H1 (cell line): Measurements from ENCODE around the gene UVRAG. TPM values are rescaled to one million over a fixed set of nuclear protein-coding genes. Genes with fewer than 3 reads are reported as not detected.

Source experiments
- CTCF ChIA-PET: fragments of 300-600 bp; sonication (Branson Sonifier 250); formaldehyde crosslinking; loops from one replicate; lab custom pipeline; 2021; ENCODE audit not compliant: partially characterized antibody; lab: Charles Lee
- POLR2A ChIA-PET: fragments of 300-600 bp; sonication (Branson Sonifier 250); formaldehyde crosslinking; loops from one replicate; lab custom pipeline; 2021; ENCODE audit warnings: inconsistent platforms; ENCODE audit not compliant: partially characterized antibody; lab: Charles Lee
- DNase-seq, 2 experiments: peaks; one replicate each; pipeline versions ENCODE4 v3.0.0 to v3.0.0-alpha.2; 2010 to 2022; ENCODE audit warnings: low spot score in 2 of 2, low read depth in 1 of 2, mixed read lengths in 1 of 2
- FAIRE-seq: peaks from 2 replicates; lab custom pipeline; 2011; peaks lifted over from hg19 to GRCh38; lab: Jason Lieb, UNC
- H2AFZ ChIP-seq: 2 replicates; pipeline ENCODE4 v1.8.1; 2012; ENCODE audit warnings: low read length, inconsistent platforms
- H2AK5ac ChIP-seq: 2 replicates; pipeline ENCODE4 v1.6.1; 2013; ENCODE audit warnings: low read depth, low read length
- H2BK120ac ChIP-seq: replicated peaks from 2 replicates; pipeline ENCODE3; 2013; ENCODE audit warnings: low read depth, low read length, inconsistent platforms
- H2BK12ac ChIP-seq: 2 replicates; pipeline ENCODE4 v1.6.1; 2013; ENCODE audit warnings: low read depth, low read length
- H2BK15ac ChIP-seq: 2 replicates; pipeline ENCODE4 v1.6.1; 2013; ENCODE audit warnings: low read length
- H2BK20ac ChIP-seq: 2 replicates; pipeline ENCODE4 v1.6.1; 2013; ENCODE audit warnings: low read length
- H2BK5ac ChIP-seq: 2 replicates; pipeline ENCODE4 v1.6.1; 2013; ENCODE audit warnings: low read depth, low read length
- H3K14ac ChIP-seq: 2 replicates; pipeline ENCODE4 v1.6.1; 2013; ENCODE audit warnings: inconsistent platforms; ENCODE audit not compliant: insufficient read length
- H3K18ac ChIP-seq: 2 replicates; pipeline ENCODE4 v1.6.1; 2013; ENCODE audit warnings: low read length; ENCODE audit errors: extremely low read depth
- H3K23ac ChIP-seq: 2 replicates; pipeline ENCODE4 v1.6.1; 2013; ENCODE audit warnings: inconsistent platforms; ENCODE audit not compliant: insufficient read length
- H3K23me2 ChIP-seq: 2 replicates; pipeline ENCODE4 v1.6.1; 2013; ENCODE audit warnings: low read depth, low read length
- H3K27ac ChIP-seq: 2 replicates; pipeline ENCODE4 v1.6.1; 2011; ENCODE audit warnings: low read depth, low read length, inconsistent platforms
- H3K27me3 ChIP-seq, 4 experiments: replicated peaks in 1 of 4; 1 replicate in 1 of 4; 2 replicates in 3 of 4; pipeline versions ENCODE4 v1.6.1 to v1.8.1; 2011 to 2013; ENCODE audit warnings: low read length in 3 of 4, mild to moderate bottlenecking in 3 of 4, inconsistent platforms in 2 of 4, mixed read lengths in 2 of 4, moderate library complexity in 1 of 4; ENCODE audit not compliant: control insufficient read depth in 3 of 4, insufficient read depth in 3 of 4; ENCODE audit errors: extremely low read depth in 1 of 4
- H3K36me3 ChIP-seq, 4 experiments: 2 replicates each; pipeline versions ENCODE4 v1.6.1 to v1.8.1; 2011 to 2013; ENCODE audit warnings: mild to moderate bottlenecking in 4 of 4, low read length in 3 of 4, moderate library complexity in 2 of 4, control low read depth in 1 of 4, inconsistent platforms in 1 of 4; ENCODE audit not compliant: insufficient read depth in 4 of 4, control insufficient read depth in 2 of 4
- H3K4ac ChIP-seq: replicated peaks from 2 replicates; pipeline ENCODE3; 2013; ENCODE audit warnings: low read length, low read depth, mixed read lengths, inconsistent platforms; ENCODE audit not compliant: insufficient read length
- H3K4me1 ChIP-seq, 4 experiments: replicated peaks in 1 of 4; 1 replicate in 1 of 4; 2 replicates in 3 of 4; pipeline versions ENCODE4 v1.6.1 to v1.8.1; 2011 to 2013; ENCODE audit warnings: low read length in 3 of 4, inconsistent platforms in 2 of 4, mixed read lengths in 1 of 4; ENCODE audit not compliant: insufficient read depth in 4 of 4, control insufficient read depth in 3 of 4
- H3K4me2 ChIP-seq, 2 experiments: 2 replicates each; pipeline versions ENCODE4 v1.6.1 to v1.8.1; 2011 to 2013; ENCODE audit warnings: low read depth in 2 of 2, low read length in 2 of 2, control low read depth in 1 of 2, inconsistent platforms in 1 of 2, mild to moderate bottlenecking in 1 of 2; ENCODE audit not compliant: insufficient read depth in 1 of 2
- H3K4me3 ChIP-seq, 4 experiments: fragments of 200-600, 300-600 bp in 1 of 4; sonication (generic), shearing (Covaris generic), sonication (Bioruptor Twin) in 1 of 4; 2 replicates each; pipeline versions ENCODE4 v1.5.1 to v1.8.1; 2011 to 2016; ENCODE audit warnings: low read length in 4 of 4, low read depth in 3 of 4, control low read depth in 2 of 4, inconsistent platforms in 2 of 4, mild to moderate bottlenecking in 2 of 4, mixed read lengths in 1 of 4, moderate library complexity in 1 of 4; ENCODE audit not compliant: insufficient read depth in 2 of 4; ENCODE audit errors: extremely low read depth in 1 of 4
- H3K56ac ChIP-seq: replicated peaks from 2 replicates; pipeline ENCODE3; 2013; ENCODE audit warnings: low read depth, mild to moderate bottlenecking, mixed read lengths, low read length, inconsistent platforms; ENCODE audit not compliant: insufficient read length
- H3K79me1 ChIP-seq: 2 replicates; pipeline ENCODE4 v1.6.1; 2013; ENCODE audit warnings: low read depth, low read length, control low read depth
- H3K79me2 ChIP-seq, 2 experiments: 2 replicates each; pipeline versions ENCODE4 v1.6.1 to v1.8.1; 2012 to 2013; ENCODE audit warnings: low read length in 2 of 2, mild to moderate bottlenecking in 2 of 2, inconsistent platforms in 1 of 2; ENCODE audit not compliant: insufficient read depth in 2 of 2, control insufficient read depth in 1 of 2
- H3K9ac ChIP-seq, 4 experiments: replicated peaks in 1 of 4; 1 replicate in 1 of 4; 2 replicates in 3 of 4; pipeline versions ENCODE4 v1.6.1 to v1.8.1; 2011 to 2013; ENCODE audit warnings: low read depth in 3 of 4, low read length in 3 of 4, control low read depth in 2 of 4, mild to moderate bottlenecking in 2 of 4, moderate library complexity in 2 of 4, inconsistent platforms in 1 of 4; ENCODE audit errors: extremely low read depth in 1 of 4
- H3K9me3 ChIP-seq, 2 experiments: 2 replicates each; pipeline versions ENCODE4 v1.6.1 to v1.8.1; 2012 to 2013; ENCODE audit warnings: mild to moderate bottlenecking in 2 of 2, moderate library complexity in 2 of 2, control low read depth in 1 of 2, inconsistent platforms in 1 of 2, low read depth in 1 of 2, low read length in 1 of 2, mixed read lengths in 1 of 2; ENCODE audit not compliant: insufficient read depth in 2 of 2
- H4K20me1 ChIP-seq, 2 experiments: replicated peaks in 1 of 2; 2 replicates each; pipeline versions ENCODE3 to v1.8.1; 2011 to 2013; ENCODE audit warnings: inconsistent platforms in 2 of 2, low read length in 2 of 2, mild to moderate bottlenecking in 1 of 2; ENCODE audit not compliant: insufficient read depth in 2 of 2, control insufficient read depth in 1 of 2
- H4K5ac ChIP-seq: 2 replicates; pipeline ENCODE4 v1.6.1; 2013; ENCODE audit warnings: low read length, low read depth, mixed read lengths, inconsistent platforms; ENCODE audit not compliant: insufficient read length
- H4K8ac ChIP-seq: 2 replicates; pipeline ENCODE4 v1.8.0; 2013; ENCODE audit warnings: mild to moderate bottlenecking, moderate library complexity, low read length, inconsistent platforms; ENCODE audit not compliant: insufficient read depth; ENCODE audit errors: extremely low read depth
- H4K91ac ChIP-seq: replicated peaks from 2 replicates; pipeline ENCODE3; 2013; ENCODE audit warnings: low read length, mixed read lengths, inconsistent platforms; ENCODE audit not compliant: insufficient read length
- ASH2L ChIP-seq: fragments of 200-600, 300-600 bp; sonication (generic); IDR thresholded peaks from one replicate; pipeline ENCODE4 v1.7.1; 2017; ENCODE audit warnings: low read length
- BACH1 ChIP-seq: IDR thresholded peaks from 2 replicates; pipeline ENCODE4 v1.6.1; 2012; ENCODE audit warnings: low read length, improper control_type of control experiment
- BRCA1 ChIP-seq: IDR thresholded peaks from 2 replicates; pipeline ENCODE4 v1.6.1; 2012; ENCODE audit warnings: low read depth, low read length, improper control_type of control experiment
- CBX5 ChIP-seq: fragments of 300-800, 300-1000 bp; sonication (generic); IDR thresholded peaks from 2 replicates; pipeline ENCODE4 v1.7.1; 2016; ENCODE audit warnings: antibody characterized with exemption, low read length, low read depth
- CREB1 ChIP-seq: IDR thresholded peaks from 2 replicates; pipeline ENCODE4 v1.6.1; 2012; ENCODE audit warnings: inconsistent platforms
- KDM1A ChIP-seq: fragments of 200-600, 300-600 bp; sonication (generic); IDR thresholded peaks from 2 replicates; pipeline ENCODE4 v1.7.1; 2016; ENCODE audit warnings: mild to moderate bottlenecking, low read length, borderline replicate concordance
- NRF1 ChIP-seq: IDR thresholded peaks from 2 replicates; pipeline ENCODE4 v1.6.1; 2011; ENCODE audit warnings: mild to moderate bottlenecking, low read depth, low read length, improper control_type of control experiment
- PHF8 ChIP-seq: fragments of 200-600 bp; sonication (generic); conservative IDR thresholded peaks from 2 replicates; pipeline ENCODE4 v1.7.1; 2012; ENCODE audit warnings: low read depth, mild to moderate bottlenecking, inconsistent platforms, low read length, moderate library complexity
- POLR2AphosphoS5 ChIP-seq: IDR thresholded peaks from 2 replicates; pipeline ENCODE4 v1.6.1; 2011; ENCODE audit warnings: low read depth, low read length
- POU5F1 ChIP-seq: IDR thresholded peaks from 2 replicates; pipeline ENCODE4 v1.6.1; 2011; ENCODE audit warnings: low read depth, mild to moderate bottlenecking, low read length, moderate library complexity
- RNF2 ChIP-seq: fragments of 200-900, 300-1000 bp; sonication (generic); IDR thresholded peaks from 2 replicates; pipeline ENCODE4 v1.7.1; 2016; ENCODE audit warnings: borderline replicate concordance, low read depth, mild to moderate bottlenecking, antibody characterized with exemption, low read length; ENCODE audit not compliant: poor library complexity, severe bottlenecking; ENCODE audit errors: missing control alignments
- SUZ12 ChIP-seq: fragments of 200-600 bp; sonication (generic); IDR thresholded peaks from 2 replicates; pipeline ENCODE4 v1.6.1; 2012; ENCODE audit warnings: mild to moderate bottlenecking, inconsistent platforms, low read length, moderate library complexity, mixed read lengths
- TAF1 ChIP-seq: IDR thresholded peaks from 2 replicates; pipeline ENCODE4 v1.6.1; 2011; ENCODE audit warnings: mild to moderate bottlenecking, low read depth, low read length
- TCF12 ChIP-seq: IDR thresholded peaks from 2 replicates; pipeline ENCODE4 v1.6.1; 2011; ENCODE audit warnings: low read depth, mild to moderate bottlenecking, low read length
- WGBS, 2 experiments: shearing (Covaris generic) in 1 of 2; methylation state at CpG; one replicate each; pipeline versions ENCODE4 v1.1.6 to v1.1.7; 2013 to 2015; ENCODE audit warnings: low lambda C conversion rate in 2 of 2, mixed read lengths in 2 of 2, inconsistent platforms in 1 of 2, low coverage in 1 of 2, missing lambda C conversion rate in 1 of 2; ENCODE audit not compliant: insufficient replicate concordance in 2 of 2, insufficient coverage in 1 of 2, insufficient read length in 1 of 2; ENCODE audit errors: extremely low coverage in 1 of 2, missing lambda C conversion rate in 1 of 2; 5-methylcytosine and 5-hydroxymethylcytosine counted together
- polyA plus RNA-seq, 7 experiments: library from polyadenylated mRNA; depleted of rRNA in 3 of 7; stranded (reverse) in 5 of 7; unstranded in 2 of 7; fragments of >200 nt in 5 of 7; fragments of 200-250 nt in 2 of 7; gene quantifications; 1 replicate in 5 of 7; 2 replicates in 1 of 7; 4 replicates in 1 of 7; pipeline versions ENCODE4 v1.2.1 to v1.2.3, GENCODE V29; 2011 to 2013; ENCODE audit warnings: missing spikeins in 2 of 7, mixed read lengths in 2 of 7
- total RNA-seq: library from RNA; stranded (reverse); fragmentation: NEBNext Ultra II Directional; extraction: Animal tissue kit (Norgen Biotek cat#: 25700); gene quantifications from 2 replicates; pipeline ENCODE4 v1.2.1, GENCODE V29; 2021
- TF ChIP-seq, protein P1 (sequence below): IDR thresholded peaks from 2 replicates; pipeline ENCODE4 v1.6.1; 2011; ENCODE audit warnings: low read depth, mild to moderate bottlenecking, low read length; ENCODE audit not compliant: insufficient read depth

The UVRAG gene
- total and polyA plus RNA-seq, 2 of the 8 experiments (the other 6 are each of a cell fraction or from before 2014, with no cell fraction given) = 5.5 to 14.7 TPM

DNA sequence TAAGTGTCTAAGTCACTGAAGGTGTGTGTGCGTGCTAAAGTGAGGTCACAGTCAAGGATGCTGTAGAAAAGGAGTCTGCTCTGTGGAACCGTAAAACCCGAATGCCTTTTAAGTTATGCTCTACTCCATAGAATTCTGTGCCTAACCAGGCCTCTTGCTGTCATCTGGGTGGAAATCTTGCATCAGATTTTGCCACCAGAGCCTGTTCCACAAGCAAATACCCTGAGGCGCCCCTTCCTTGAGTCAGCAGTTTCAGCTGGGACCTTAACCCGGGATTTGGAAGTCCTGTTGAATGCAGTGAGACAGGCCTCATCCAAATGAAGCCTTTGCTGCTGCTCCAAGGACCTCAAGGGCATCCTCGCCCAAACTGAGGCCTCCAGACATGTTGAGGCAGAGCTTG lies 281.5 kb downstream of the UVRAG start:
- H3K4ac ChIP-seq = no peak overlapping the region
- DNase-seq (no peak), FAIRE-seq (no peak)
- no peaks in the 10 kb centered on the region for H3K9me3 ChIP-seq
- H3K27ac ChIP-seq = no peak overlapping the region
- CTCF ChIA-PET = interaction anchor here (1.0 kb wide), 1 partner anchor 16 kb away, joined by 3 read pairs; no protein-coding TSS in a partner anchor
- H2BK120ac ChIP-seq = no peak overlapping the region
- no peak overlapping the region for H3K18ac ChIP-seq
- no peak overlapping the region for H3K56ac ChIP-seq
- H4K8ac ChIP-seq = no peak overlapping the region
- no peaks in the 10 kb centered on the region for H3K23me2 ChIP-seq
- no peak overlapping the region for H4K91ac ChIP-seq
- H3K23ac ChIP-seq = no peak overlapping the region
- no peaks in the 10 kb centered on the region for H3K79me1 ChIP-seq
- H3K79me2 ChIP-seq = no peaks in the 10 kb centered on the region
- no peak overlapping the region for H2BK5ac ChIP-seq
- no peak overlapping the region for H2BK20ac ChIP-seq
- POLR2A ChIA-PET = interaction anchor here (1.0 to 1.5 kb wide), 2 partner anchors 9 to 25 kb away, joined by 3 read pairs; no protein-coding TSS in a partner anchor
- no peak overlapping the region for H3K9ac ChIP-seq
- H2AK5ac ChIP-seq = no peak overlapping the region
- H3K4me2 ChIP-seq = no peak overlapping the region
- no peak overlapping the region for H2AFZ ChIP-seq
- H3K4me3 ChIP-seq = no peak overlapping the region
- 84% methylated on average over 6 of the region's 6 CpGs; no CpG with 5 or more reads in 1 of the 2 experiments for WGBS, 2 experiments
- no peak overlapping the region for H2BK12ac ChIP-seq
- H4K20me1 ChIP-seq = no peaks in the 10 kb centered on the region
- H2BK15ac ChIP-seq = no peak overlapping the region
- H3K27me3 ChIP-seq = no peaks in the 10 kb centered on the region
- no peaks in the 10 kb centered on the region for H3K36me3 ChIP-seq
- peaks cover 0 to 2% (median 0%) of the 10 kb centered on the region in 4 experiments; a peak in 1 of 7 replicates for H3K4me1 ChIP-seq
- H3K14ac ChIP-seq = no peak overlapping the region
- no peak overlapping the region for H4K5ac ChIP-seq
- TF ChIP-seq, protein P1, sequence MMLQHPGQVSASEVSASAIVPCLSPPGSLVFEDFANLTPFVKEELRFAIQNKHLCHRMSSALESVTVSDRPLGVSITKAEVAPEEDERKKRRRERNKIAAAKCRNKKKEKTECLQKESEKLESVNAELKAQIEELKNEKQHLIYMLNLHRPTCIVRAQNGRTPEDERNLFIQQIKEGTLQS = no peak
- TF ChIP-seq BACH1 (no peak), BRCA1 (no peak), KDM1A (no peak), ASH2L (no peak), CBX5 (no peak), NRF1 (no peak), CREB1 (no peak), POLR2AphosphoS5 (no peak), TCF12 (no peak), RNF2 (no peak), PHF8 (no peak), SUZ12 (no peak), POU5F1 (no peak), TAF1 (no peak)
